IMR-90 (cell line): ENCODE results near the gene NEUROD2. TPM values are rescaled to one million over a fixed set of nuclear protein-coding genes. Genes with fewer than 3 reads are reported as not detected.

Source experiments
- ATAC-seq: fragments of 200-7000 bp; cut with Tn5 transposase; 2 replicates; pipeline ENCODE4 v1.9.1; 2020; ENCODE audit warnings: low read depth, mild to moderate bottlenecking, moderate library complexity
- BruUV-seq: library from RNA; stranded (reverse); fragments of 400-500 nt; replicated peaks from 2 replicates; lab custom pipeline; 2021; lab: Mats Ljungman, UMichigan
- CTCF ChIA-PET: fragments of 300-600 bp; formaldehyde crosslinking; extraction: SDS; loops from one replicate; lab custom pipeline; 2021; ENCODE audit warnings: antibody characterized with exemption; lab: Yijun Ruan, JAX
- POLR2A ChIA-PET: fragments of 300-600 bp; sonication (Branson Sonifier 250); formaldehyde crosslinking; loops from one replicate; lab custom pipeline; 2022; ENCODE audit warnings: antibody characterized with exemption; ENCODE audit not compliant: unreplicated experiment; lab: Charles Lee
- DNase-seq: peaks from one replicate; pipeline ENCODE4 v3.0.0; 2013
- H2AFZ ChIP-seq: replicated peaks from 2 replicates; pipeline ENCODE3; 2013; ENCODE audit warnings: low read length, mild to moderate bottlenecking; ENCODE audit not compliant: poor library complexity
- H2AK5ac ChIP-seq: 2 replicates; pipeline ENCODE4 v1.6.1; 2013; ENCODE audit warnings: low read depth, low read length, inconsistent platforms
- H2AK9ac ChIP-seq: replicated peaks from 2 replicates; pipeline ENCODE3; 2013; ENCODE audit warnings: mild to moderate bottlenecking, low read depth, low read length, moderate library complexity; ENCODE audit not compliant: poor library complexity
- H2BK120ac ChIP-seq: 2 replicates; pipeline ENCODE4 v1.6.1; 2013; ENCODE audit warnings: low read depth, low read length, inconsistent platforms
- H2BK15ac ChIP-seq: 3 replicates; pipeline ENCODE4 v1.6.1; 2013; ENCODE audit warnings: low read depth, low read length, inconsistent platforms
- H2BK20ac ChIP-seq: 2 replicates; pipeline ENCODE4 v1.6.1; 2013; ENCODE audit warnings: low read depth, mild to moderate bottlenecking, inconsistent platforms, low read length, moderate library complexity
- H2BK5ac ChIP-seq: 2 replicates; pipeline ENCODE4 v1.6.1; 2013; ENCODE audit warnings: mild to moderate bottlenecking, low read depth, low read length, inconsistent platforms; ENCODE audit not compliant: poor library complexity, severe bottlenecking
- H3K14ac ChIP-seq: replicated peaks from 2 replicates; pipeline ENCODE4 v1.6.1; 2013; ENCODE audit warnings: low read depth, low read length, inconsistent platforms
- H3K18ac ChIP-seq: 2 replicates; pipeline ENCODE4 v1.6.1; 2013; ENCODE audit warnings: low read depth, low read length, control low read depth
- H3K23ac ChIP-seq: 2 replicates; pipeline ENCODE4 v1.6.1; 2013; ENCODE audit warnings: low read depth, low read length, inconsistent platforms
- H3K27ac ChIP-seq: 2 replicates; pipeline ENCODE4 v1.5.1; 2013; ENCODE audit warnings: mild to moderate bottlenecking, control low read depth, low read length; ENCODE audit not compliant: insufficient read depth
- H3K27me3 ChIP-seq: 2 replicates; pipeline ENCODE4 v1.6.1; 2013; ENCODE audit warnings: low read length; ENCODE audit not compliant: control insufficient read depth, insufficient read depth
- H3K36me3 ChIP-seq: 2 replicates; pipeline ENCODE4 v1.6.1; 2013; ENCODE audit warnings: low read length, mixed read lengths; ENCODE audit not compliant: control insufficient read depth, insufficient read depth
- H3K4ac ChIP-seq: 2 replicates; pipeline ENCODE4 v1.6.1; 2013; ENCODE audit warnings: low read depth, low read length, inconsistent platforms
- H3K4me1 ChIP-seq: 2 replicates; pipeline ENCODE4 v1.6.1; 2013; ENCODE audit warnings: low read length, mixed read lengths; ENCODE audit not compliant: control insufficient read depth, insufficient read depth
- H3K4me2 ChIP-seq: 2 replicates; pipeline ENCODE4 v1.6.1; 2013; ENCODE audit warnings: low read depth, mild to moderate bottlenecking, control low read depth, low read length, moderate library complexity
- H3K4me3 ChIP-seq: 2 replicates; pipeline ENCODE4 v1.5.1; 2013; ENCODE audit warnings: low read depth, mild to moderate bottlenecking, control low read depth, low read length, moderate library complexity; ENCODE audit not compliant: insufficient read depth
- H3K56ac ChIP-seq: 2 replicates; pipeline ENCODE4 v1.6.1; 2013; ENCODE audit warnings: low read length, inconsistent platforms; ENCODE audit not compliant: insufficient read depth; ENCODE audit errors: extremely low read depth
- H3K79me1 ChIP-seq, 2 experiments: 2 replicates each; pipeline ENCODE4 v1.6.1; 2013; ENCODE audit warnings: low read length in 2 of 2, inconsistent platforms in 1 of 2, low read depth in 1 of 2
- H3K9ac ChIP-seq: 2 replicates; pipeline ENCODE4 v1.6.1; 2013; ENCODE audit warnings: low read depth, low read length, control low read depth
- H3K9me1 ChIP-seq: 2 replicates; pipeline ENCODE4 v1.6.1; 2013; ENCODE audit warnings: low read length, inconsistent platforms; ENCODE audit not compliant: insufficient read depth
- H3K9me3 ChIP-seq: 2 replicates; pipeline ENCODE4 v1.6.1; 2013; ENCODE audit warnings: low read length; ENCODE audit not compliant: control insufficient read depth, insufficient read depth
- H4K20me1 ChIP-seq: 2 replicates; pipeline ENCODE4 v1.6.1; 2013; ENCODE audit warnings: low read length, inconsistent platforms; ENCODE audit not compliant: insufficient read depth
- H4K5ac ChIP-seq: 2 replicates; pipeline ENCODE4 v1.6.1; 2013; ENCODE audit warnings: mild to moderate bottlenecking, low read depth, low read length, control low read depth
- H4K8ac ChIP-seq, 2 experiments: 2 replicates each; pipeline ENCODE4 v1.6.1; 2013; ENCODE audit warnings: low read depth in 2 of 2, low read length in 2 of 2, control low read depth in 1 of 2, inconsistent platforms in 1 of 2
- H4K91ac ChIP-seq: 2 replicates; pipeline ENCODE4 v1.6.1; 2013; ENCODE audit warnings: low read depth, low read length, inconsistent platforms; ENCODE audit not compliant: insufficient read depth
- BHLHE40 ChIP-seq: fragments of 150-350 bp; IDR thresholded peaks from 2 replicates; pipeline ENCODE4 v1.6.1; 2016; ENCODE audit warnings: mild to moderate bottlenecking, low read depth, low read length
- CEBPB ChIP-seq: IDR thresholded peaks from 2 replicates; pipeline ENCODE4 v1.6.1; 2012; ENCODE audit warnings: low read depth, low read length, improper control_type of control experiment
- CTCF ChIP-seq: conservative IDR thresholded peaks from 2 replicates; pipeline ENCODE4 v1.5.1; 2012; ENCODE audit warnings: mild to moderate bottlenecking, low read depth, low read length, improper control_type of control experiment
- ELK1 ChIP-seq: fragments of 150-350 bp; IDR thresholded peaks from 2 replicates; pipeline ENCODE4 v1.6.1; 2016; ENCODE audit warnings: low read depth, mild to moderate bottlenecking, low read length, moderate library complexity, borderline replicate concordance
- FOS ChIP-seq: fragments of 150-350 bp; IDR thresholded peaks from 2 replicates; pipeline ENCODE4 v1.6.1; 2016; ENCODE audit warnings: low read depth, low read length
- MAFK ChIP-seq: IDR thresholded peaks from 2 replicates; pipeline ENCODE4 v1.6.1; 2012; ENCODE audit warnings: low read depth, low read length, improper control_type of control experiment
- MAZ ChIP-seq: IDR thresholded peaks from 2 replicates; pipeline ENCODE4 v1.6.1; 2012; ENCODE audit warnings: low read depth, mild to moderate bottlenecking, low read length, improper control_type of control experiment, moderate library complexity, borderline replicate concordance
- MXI1 ChIP-seq: IDR thresholded peaks from 2 replicates; pipeline ENCODE4 v1.6.1; 2012; ENCODE audit warnings: low read depth, mild to moderate bottlenecking, low read length, moderate library complexity, borderline replicate concordance
- POLR2A ChIP-seq: IDR thresholded peaks from 2 replicates; pipeline ENCODE4 v1.6.1; 2012; ENCODE audit warnings: mild to moderate bottlenecking, low read depth, low read length
- RCOR1 ChIP-seq: IDR thresholded peaks from 2 replicates; pipeline ENCODE4 v1.6.1; 2012; ENCODE audit warnings: mild to moderate bottlenecking, low read length, improper control_type of control experiment; ENCODE audit not compliant: insufficient replicate concordance
- SMC3 ChIP-seq: fragments of 150-350 bp; IDR thresholded peaks from 2 replicates; pipeline ENCODE4 v1.6.1; 2016; ENCODE audit warnings: low read depth, mild to moderate bottlenecking, antibody characterized with exemption, low read length, moderate library complexity
- USF2 ChIP-seq: fragments of 150-350 bp; IDR thresholded peaks from 2 replicates; pipeline ENCODE4 v1.6.1; 2017; ENCODE audit warnings: mild to moderate bottlenecking, antibody characterized with exemption, low read length, low read depth
- WGBS, 2 experiments: methylation state at CpG; one replicate each; pipeline versions ENCODE4 v1.1.5 to v1.1.7; 2013; ENCODE audit warnings: missing lambda C conversion rate in 2 of 2; ENCODE audit not compliant: insufficient read length in 1 of 2; ENCODE audit errors: extremely low coverage in 2 of 2; 5-methylcytosine and 5-hydroxymethylcytosine counted together
- dilution Hi-C: fragments of 300-500 bp; cut with HindIII; formaldehyde crosslinking; loops from one replicate; pipeline ENCODE4 v1.14.3; 2018; ENCODE audit warnings: low sequenced_read_pairs; ENCODE audit not compliant: unreplicated experiment
- in situ Hi-C: fragments of 300-500 bp; cut with MboI; formaldehyde crosslinking; loops from 3 replicates; pipeline ENCODE4 v1.14.3; 2019; ENCODE audit warnings: low sequenced_read_pairs, inconsistent platforms, mixed read lengths
- intact Hi-C: fragments of 100-400 bp; cut with micrococcal nuclease; formaldehyde crosslinking; loops from 2 replicates; pipeline ENCODE4 v1.10.0; 2022
- polyA plus RNA-seq, 3 experiments: library from polyadenylated mRNA; depleted of rRNA; stranded (reverse); fragments of >200 nt; gene quantifications; 2 replicates each; pipeline ENCODE4 v1.2.3, GENCODE V29; 2012; ENCODE audit warnings: low replicate concordance in 1 of 3
- total RNA-seq: library from RNA; depleted of rRNA; stranded (reverse); fragments of >200 nt; gene quantifications from 2 replicates; pipeline ENCODE4 v1.2.3, GENCODE V29; 2012

The NEUROD2 gene
- total and polyA plus RNA-seq, 2 of the 4 experiments (the other 2 are of a cell fraction): not detected

- Histone ChIP-seq H3K36me3 (no peaks in the 10 kb centered on the region), H3K9me3 (peaks cover 5% of the 10 kb centered on the region; the same call in 1 of the 2 replicates), H4K91ac (no peak overlapping the region), H3K9ac (no peak overlapping the region), H2BK15ac (no peak overlapping the region), H3K27ac (no peak overlapping the region), H3K4me2 (no peak overlapping the region), H3K23ac (no peak overlapping the region), H3K56ac (no peak overlapping the region), H4K20me1 (peaks cover 14% of the 10 kb centered on the region; the same call in 1 of the 2 replicates), H3K9me1 (no peaks in the 10 kb centered on the region), H2AFZ (no peak overlapping the region), H2BK120ac (no peak overlapping the region), H3K4ac (no peak overlapping the region), H4K8ac (no peak overlapping the region), H3K4me3 (no peak overlapping the region), H2AK9ac (no peak overlapping the region), H2AK5ac (no peak overlapping the region), H3K14ac (no peak overlapping the region), H2BK20ac (no peak overlapping the region), H4K5ac (no peak overlapping the region), H2BK5ac (no peak overlapping the region), H3K79me1 (no peaks in the 10 kb centered on the region), H3K18ac (no peak overlapping the region), H3K27me3 (peaks cover 98% of the 10 kb centered on the region), H3K4me1 (no peaks in the 10 kb centered on the region; the same call in 1 of the 2 replicates)
- BruUV-seq: no TSS peak
- intact Hi-C loops: no loop called here
- TF ChIP-seq BHLHE40: no peak
- no peak for TF ChIP-seq POLR2A
- TF ChIP-seq CTCF: no peak
- no peak for TF ChIP-seq FOS
- TF ChIP-seq MXI1: no peak
- TF ChIP-seq RCOR1: no peak
- TF ChIP-seq SMC3: no peak
- no peak for TF ChIP-seq ELK1
- no peak for TF ChIP-seq MAZ
- no peak for TF ChIP-seq MAFK
- no peak for TF ChIP-seq CEBPB
- TF ChIP-seq USF2: no peak
- dilution Hi-C loops: no loop called here
- ChIA-PET POLR2A (no interaction called here), CTCF (no interaction called here)
- no peak for ATAC-seq
- in situ Hi-C loops: no loop called here
- 8% methylated on average over 4 of the region's 12 CpGs; no CpG with 5 or more reads in 1 of the 2 experiments for WGBS, 2 experiments
- no peak for DNase-seq
Measured at GRCh38 chr17:39601758-39602532, 5.8 kb downstream of the NEUROD2 start.
